ENCODE measurements around the gene DDX51.

The DDX51 gene

DNA sequence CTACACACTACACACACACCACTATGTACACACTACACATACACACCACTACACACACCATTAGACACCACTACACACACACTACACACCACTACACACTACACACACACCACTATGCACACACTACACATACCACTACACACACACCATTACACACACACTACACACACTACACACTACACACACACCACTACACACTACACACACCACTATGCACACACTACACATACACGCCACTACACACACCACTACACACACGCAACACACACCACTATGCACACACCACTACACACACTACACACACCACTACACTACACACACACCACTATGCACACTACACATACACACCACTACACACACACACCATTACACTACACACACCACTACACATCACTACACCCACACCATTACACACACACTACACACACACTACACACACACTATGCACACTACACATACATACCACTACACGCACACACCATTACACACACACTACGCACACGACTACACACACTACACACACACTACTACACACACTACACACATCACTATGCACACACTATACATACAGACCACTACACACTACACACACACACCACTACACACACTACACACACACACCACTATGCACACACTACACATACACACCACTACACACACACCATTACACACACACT, 13.8 kb upstream of the DDX51 start:
- Histone ChIP-seq H3K27me3 (ENCODE audit: control insufficient read depth, insufficient read depth, low read length) (peaks cover 24% of the 10 kb centered on the region; the same call in 1 of the 2 replicates), H3K4me3 (ENCODE audit: low read depth, low read length) (no peak overlapping the region), H3K9ac (ENCODE audit: low read length) (no peak overlapping the region), H3K4me1 (ENCODE audit: control insufficient read depth, insufficient read depth, low read length) (peaks cover 5% of the 10 kb centered on the region; the same call in 1 of the 2 replicates), H3K27ac (ENCODE audit: low read depth, low read length) (no peak overlapping the region), H3K36me3 (ENCODE audit: control insufficient read depth, insufficient read depth, low read length) (peaks cover 25% of the 10 kb centered on the region), H3K9me3 (ENCODE audit: control insufficient read depth, insufficient read depth, low read depth, low read length) (peaks cover 22% of the 10 kb centered on the region)

DNA sequence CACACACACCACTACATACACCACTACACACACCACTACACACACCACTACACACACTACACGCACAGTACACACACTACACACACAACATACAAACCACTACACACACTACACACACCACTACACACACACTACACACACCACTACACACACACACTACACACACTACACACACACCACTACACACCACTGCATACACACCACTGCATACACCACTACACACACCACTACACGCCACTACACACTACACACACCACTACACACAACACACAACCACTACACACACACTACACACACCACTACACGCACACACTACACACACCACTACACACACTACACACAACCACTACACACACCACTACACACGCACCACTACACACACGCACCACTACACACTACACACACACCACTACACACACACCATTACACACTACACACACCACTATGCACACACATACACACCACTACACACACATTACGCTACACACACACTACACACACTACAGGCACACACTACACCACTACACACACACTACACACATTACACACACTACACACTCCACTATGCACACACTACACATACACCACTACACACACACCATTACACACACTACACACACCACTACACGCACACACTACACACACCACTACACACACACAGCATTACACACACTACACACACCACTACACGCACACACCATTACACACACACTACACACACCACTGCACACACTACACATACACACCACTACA, 12.6 kb upstream of the DDX51 start:
- Histone ChIP-seq H3K27me3 (ENCODE audit: control insufficient read depth, insufficient read depth, low read length) (peaks cover 13% of the 10 kb centered on the region; the same call in 1 of the 2 replicates), H3K27ac (ENCODE audit: low read depth, low read length) (no peak overlapping the region), H3K36me3 (ENCODE audit: control insufficient read depth, insufficient read depth, low read length) (peaks cover 34% of the 10 kb centered on the region), H3K4me3 (ENCODE audit: low read depth, low read length) (no peak overlapping the region), H3K9ac (ENCODE audit: low read length) (no peak overlapping the region), H3K4me1 (ENCODE audit: control insufficient read depth, insufficient read depth, low read length) (peaks cover 5% of the 10 kb centered on the region; the same call in 1 of the 2 replicates), H3K9me3 (ENCODE audit: control insufficient read depth, insufficient read depth, low read depth, low read length) (peaks cover 22% of the 10 kb centered on the region)

DNA sequence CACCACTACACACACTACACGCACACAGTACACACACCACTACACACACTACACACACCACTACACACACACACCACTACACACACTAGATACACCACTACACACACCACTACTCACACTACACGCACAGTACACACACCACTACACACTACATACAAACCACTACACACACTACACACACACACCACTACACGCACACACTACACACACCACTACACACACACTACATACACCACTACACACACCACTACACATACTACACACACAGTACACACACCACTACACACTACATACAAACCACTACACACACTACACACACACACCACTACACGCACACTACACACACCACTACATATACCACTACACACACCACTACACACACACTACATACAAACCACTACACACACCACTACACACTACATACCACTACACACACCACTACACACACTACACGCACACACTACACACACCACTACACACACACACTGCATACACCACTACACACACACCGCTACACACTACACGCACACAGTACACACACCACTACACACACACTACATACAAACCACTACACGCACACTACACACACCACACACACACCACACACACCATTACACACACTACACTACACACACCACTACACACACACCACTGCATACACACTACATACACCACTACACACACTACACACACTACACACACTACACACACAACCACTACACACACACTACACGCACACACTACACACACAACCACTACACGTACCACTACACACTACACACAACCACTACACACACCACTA, 11.9 kb upstream of the DDX51 start:
- Histone ChIP-seq H3K36me3 (ENCODE audit: control insufficient read depth, insufficient read depth, low read length) (peaks cover 42% of the 10 kb centered on the region), H3K9ac (ENCODE audit: low read length) (no peak overlapping the region), H3K27ac (ENCODE audit: low read depth, low read length) (no peak overlapping the region), H3K27me3 (ENCODE audit: control insufficient read depth, insufficient read depth, low read length) (peaks cover 5% of the 10 kb centered on the region; the same call in 1 of the 2 replicates), H3K4me1 (ENCODE audit: control insufficient read depth, insufficient read depth, low read length) (peaks cover 5% of the 10 kb centered on the region; the same call in 1 of the 2 replicates), H3K9me3 (ENCODE audit: control insufficient read depth, insufficient read depth, low read depth, low read length) (peaks cover 22% of the 10 kb centered on the region), H3K4me3 (ENCODE audit: low read depth, low read length) (no peak overlapping the region)

DNA sequence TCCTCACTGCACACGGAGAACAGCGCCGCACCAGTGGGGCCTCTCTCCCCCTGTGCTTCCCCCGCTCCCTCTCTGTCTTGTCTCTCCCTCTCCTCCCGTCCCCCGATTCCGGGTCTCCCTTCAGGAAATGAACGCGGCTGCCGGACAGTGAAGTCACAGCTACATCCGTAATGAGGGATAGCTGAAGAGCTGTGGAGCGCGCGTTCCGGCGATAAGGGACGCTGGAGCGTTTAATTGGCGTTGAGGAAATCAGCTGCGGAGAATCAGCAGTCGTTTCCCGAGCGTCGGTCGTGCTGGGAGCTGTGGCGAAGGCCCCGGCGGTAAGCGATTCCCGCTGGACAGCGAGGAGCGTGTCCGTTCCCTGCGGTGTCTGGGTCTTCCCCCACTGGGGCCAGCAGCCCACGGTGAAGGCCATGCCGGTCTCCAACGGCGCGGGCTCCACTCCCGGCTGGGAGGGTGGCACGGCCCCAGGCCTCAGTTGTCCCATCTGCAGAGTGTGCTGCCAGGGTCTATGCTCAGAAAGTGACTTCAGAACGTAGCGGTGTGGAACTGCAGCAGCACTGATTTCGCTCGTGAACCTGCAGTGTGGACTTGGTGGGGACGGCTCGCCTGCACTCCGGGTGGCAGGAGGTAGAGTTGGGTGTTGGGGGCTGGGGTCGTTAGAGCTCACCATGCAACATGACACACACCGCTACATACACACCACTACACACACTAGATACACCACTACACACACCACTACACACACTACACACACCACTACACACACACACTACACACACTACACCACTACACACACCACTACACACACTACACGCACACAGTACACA, 11.0 kb upstream of the DDX51 start:
- Histone ChIP-seq H3K9ac (ENCODE audit: low read length) (no peak overlapping the region), H3K4me3 (ENCODE audit: low read depth, low read length) (no peak overlapping the region), H3K9me3 (ENCODE audit: control insufficient read depth, insufficient read depth, low read depth, low read length) (peaks cover 22% of the 10 kb centered on the region), H3K27me3 (ENCODE audit: control insufficient read depth, insufficient read depth, low read length) (no peaks in the 10 kb centered on the region), H3K4me1 (ENCODE audit: control insufficient read depth, insufficient read depth, low read length) (peaks cover 5% of the 10 kb centered on the region; the same call in 1 of the 2 replicates), H3K36me3 (ENCODE audit: control insufficient read depth, insufficient read depth, low read length) (peaks cover 45% of the 10 kb centered on the region), H3K27ac (ENCODE audit: low read depth, low read length) (no peak overlapping the region)

DNA sequence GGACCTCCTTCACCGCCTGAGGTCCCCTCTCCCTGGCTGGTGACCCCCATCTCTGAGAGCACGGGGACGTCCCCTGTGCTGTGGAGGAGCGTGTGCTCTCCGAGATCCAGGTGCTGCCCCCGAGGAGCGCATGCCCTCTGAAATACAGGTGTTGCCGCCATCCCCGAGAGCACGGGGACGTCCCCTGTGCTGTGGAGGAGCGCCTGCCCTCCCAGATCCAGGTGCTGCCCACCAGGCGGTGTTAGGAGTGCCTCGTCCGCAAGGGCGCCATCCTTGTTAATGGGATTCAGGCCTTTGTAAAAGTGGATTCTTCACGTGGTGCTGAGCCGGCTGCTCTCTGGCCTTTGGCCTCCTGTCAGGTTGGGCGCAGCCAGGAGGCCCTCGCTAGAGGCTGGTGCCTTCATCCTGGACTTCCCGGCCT, 10.2 kb upstream of the DDX51 start:
- Histone ChIP-seq H3K36me3 (ENCODE audit: control insufficient read depth, insufficient read depth, low read length) (peaks cover 45% of the 10 kb centered on the region), H3K9ac (ENCODE audit: low read length) (no peak overlapping the region), H3K27me3 (ENCODE audit: control insufficient read depth, insufficient read depth, low read length) (no peaks in the 10 kb centered on the region)

DNA sequence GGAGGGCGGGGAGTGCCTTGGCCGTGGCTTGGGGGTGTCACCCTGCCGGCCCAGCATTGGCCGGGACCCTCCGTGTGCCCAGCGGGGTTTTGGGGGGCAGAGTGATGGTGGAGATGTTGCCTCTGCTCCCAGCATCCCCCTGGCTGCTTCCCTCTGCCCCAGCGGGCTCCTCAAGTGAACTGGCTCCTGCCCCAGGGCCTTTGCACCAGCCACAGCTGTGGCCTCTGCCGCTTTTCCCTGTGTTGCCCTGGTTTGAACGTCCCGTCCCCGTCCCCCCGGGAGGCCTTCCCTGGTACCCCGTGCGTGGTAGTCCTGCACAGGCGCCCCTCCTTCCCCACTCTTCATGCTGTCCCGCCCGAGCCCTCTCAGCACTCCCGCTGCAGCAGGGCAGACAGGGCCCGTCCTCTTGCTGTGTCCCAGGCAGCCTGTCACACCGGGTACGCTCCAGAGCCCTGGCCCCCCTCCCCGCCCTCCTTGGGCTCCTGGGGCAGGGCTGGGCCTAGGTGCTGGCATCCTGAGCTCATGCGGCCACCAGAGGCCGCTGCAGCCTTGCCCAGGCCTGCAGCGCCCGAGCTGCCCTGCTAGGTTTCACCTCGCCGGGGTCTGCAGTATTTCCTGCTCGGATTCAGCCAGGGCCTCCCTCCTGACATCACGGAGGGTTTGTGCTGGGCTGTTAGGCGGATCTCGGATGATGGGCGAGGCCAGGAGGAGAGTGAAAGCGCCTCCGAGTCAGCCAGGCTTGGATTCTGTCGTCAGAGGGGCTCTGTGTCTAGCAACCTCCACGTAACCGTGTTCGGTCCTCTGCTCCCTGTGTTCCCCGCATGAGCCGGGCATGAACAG, 9.6 kb upstream of the DDX51 start:
- Histone ChIP-seq H3K9me3 (ENCODE audit: control insufficient read depth, insufficient read depth, low read depth, low read length) (peaks cover 22% of the 10 kb centered on the region), H3K4me3 (ENCODE audit: low read depth, low read length) (no peak overlapping the region), H3K36me3 (ENCODE audit: control insufficient read depth, insufficient read depth, low read length) (peaks cover 45% of the 10 kb centered on the region), H3K27ac (ENCODE audit: low read depth, low read length) (no peak overlapping the region), H3K4me1 (ENCODE audit: control insufficient read depth, insufficient read depth, low read length) (peaks cover 5% of the 10 kb centered on the region; the same call in 1 of the 2 replicates), H3K27me3 (ENCODE audit: control insufficient read depth, insufficient read depth, low read length) (no peaks in the 10 kb centered on the region), H3K9ac (ENCODE audit: low read length) (no peak overlapping the region)

More for the DNA sequence above, 10.2 kb upstream of the DDX51 start:
- Histone ChIP-seq H3K27ac (ENCODE audit: low read depth, low read length) (no peak overlapping the region), H3K4me3 (ENCODE audit: low read depth, low read length) (no peak overlapping the region), H3K4me1 (ENCODE audit: control insufficient read depth, insufficient read depth, low read length) (peaks cover 5% of the 10 kb centered on the region; the same call in 1 of the 2 replicates), H3K9me3 (ENCODE audit: control insufficient read depth, insufficient read depth, low read depth, low read length) (peaks cover 22% of the 10 kb centered on the region)

DNA sequence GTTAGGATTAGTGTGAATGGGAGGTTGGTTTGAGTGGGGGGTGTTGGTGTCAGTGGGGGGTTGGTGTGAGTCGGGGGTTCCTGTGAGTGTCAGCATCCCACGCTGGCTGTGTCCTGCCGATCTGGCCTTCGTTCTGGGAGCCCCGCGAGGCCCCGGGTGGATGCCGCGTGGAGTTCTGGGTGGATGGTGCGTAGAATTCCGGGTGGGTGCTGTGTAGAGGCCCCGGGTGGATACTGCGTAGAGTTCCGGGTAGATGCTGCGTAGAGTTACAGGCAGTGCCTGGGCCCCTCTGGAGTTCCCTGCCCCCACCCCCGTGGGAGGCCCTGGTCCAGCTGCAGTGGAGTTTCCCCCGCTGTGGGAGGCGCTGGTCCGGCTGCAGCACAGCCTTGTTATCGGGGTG, 8.8 kb upstream of the DDX51 start:
- Histone ChIP-seq H3K9me3 (ENCODE audit: control insufficient read depth, insufficient read depth, low read depth, low read length) (peaks cover 21% of the 10 kb centered on the region), H3K9ac (ENCODE audit: low read length) (no peak overlapping the region), H3K27ac (ENCODE audit: low read depth, low read length) (no peak overlapping the region), H3K4me3 (ENCODE audit: low read depth, low read length) (no peak overlapping the region), H3K36me3 (ENCODE audit: control insufficient read depth, insufficient read depth, low read length) (peaks cover 47% of the 10 kb centered on the region), H3K27me3 (ENCODE audit: control insufficient read depth, insufficient read depth, low read length) (no peaks in the 10 kb centered on the region), H3K4me1 (ENCODE audit: control insufficient read depth, insufficient read depth, low read length) (peaks cover 5% of the 10 kb centered on the region; the same call in 1 of the 2 replicates)

DNA sequence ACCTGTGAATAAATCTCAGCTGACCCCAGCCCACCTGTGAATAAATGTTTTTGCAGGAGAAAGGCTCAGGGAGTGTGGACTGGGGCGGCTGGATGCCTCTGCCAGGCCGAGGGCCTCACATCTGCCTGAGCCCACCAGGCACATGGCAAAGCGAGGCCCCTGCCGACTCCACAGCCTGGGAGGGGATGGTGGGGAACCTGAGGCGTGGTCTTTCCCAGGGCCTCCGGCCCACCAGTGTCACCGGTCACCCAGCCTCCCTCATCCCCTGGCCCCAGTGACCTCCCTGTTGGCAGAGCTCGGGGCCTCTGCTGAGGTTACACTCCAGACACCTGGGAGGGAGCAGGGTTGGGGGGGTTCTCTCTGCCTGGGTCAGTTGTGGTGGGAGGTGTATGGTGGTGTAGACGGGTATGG, 8.3 kb upstream of the DDX51 start:
- no peaks in the 10 kb centered on the region for H3K27me3 ChIP-seq (ENCODE audit: control insufficient read depth, insufficient read depth, low read length)
- peaks cover 15% of the 10 kb centered on the region for H3K9me3 ChIP-seq (ENCODE audit: control insufficient read depth, insufficient read depth, low read depth, low read length)
- peaks cover 47% of the 10 kb centered on the region for H3K36me3 ChIP-seq (ENCODE audit: control insufficient read depth, insufficient read depth, low read length)
- no peak overlapping the region for H3K9ac ChIP-seq (ENCODE audit: low read length)
- H3K4me1 ChIP-seq (ENCODE audit: control insufficient read depth, insufficient read depth, low read length), result peaks cover 5% of the 10 kb centered on the region; the same call in 1 of the 2 replicates
- H3K27ac ChIP-seq (ENCODE audit: low read depth, low read length), result no peak overlapping the region
- no peak overlapping the region for H3K4me3 ChIP-seq (ENCODE audit: low read depth, low read length)

DNA sequence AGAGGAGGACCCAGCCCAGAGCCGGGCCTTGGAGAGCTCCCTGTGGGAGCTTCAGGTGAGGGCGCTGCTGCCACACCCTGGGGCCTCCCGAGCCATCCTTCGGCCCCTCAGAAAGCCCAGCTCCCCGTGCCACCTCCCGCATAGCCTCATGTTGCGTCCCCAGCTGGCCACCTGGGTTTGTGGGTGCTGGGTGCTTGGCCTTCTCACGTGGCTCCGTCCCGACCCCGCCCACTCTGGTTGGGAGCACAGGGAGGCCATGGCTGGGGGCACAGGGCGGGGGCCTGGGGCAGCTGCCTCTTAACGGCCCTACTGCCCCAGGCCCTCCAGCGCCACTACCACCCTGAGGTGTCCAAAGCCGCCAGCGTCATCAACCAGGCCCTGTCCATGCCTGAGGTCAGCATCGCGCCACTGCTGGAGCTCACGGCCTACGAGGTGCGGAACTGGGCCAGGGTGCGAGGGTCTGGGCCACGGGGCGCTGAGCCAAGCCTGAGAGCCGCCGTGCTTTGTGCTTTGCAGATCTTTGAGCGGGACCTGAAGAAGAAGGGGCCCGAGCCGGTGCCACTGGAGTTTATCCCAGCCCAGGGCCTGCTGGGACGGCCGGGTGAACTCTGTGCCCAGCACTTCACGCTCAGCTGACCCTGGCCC, 7.8 kb upstream of the DDX51 start:
- Histone ChIP-seq H3K9me3 (ENCODE audit: control insufficient read depth, insufficient read depth, low read depth, low read length) (peaks cover 11% of the 10 kb centered on the region), H3K36me3 (ENCODE audit: control insufficient read depth, insufficient read depth, low read length) (peaks cover 45% of the 10 kb centered on the region), H3K9ac (ENCODE audit: low read length) (no peak overlapping the region), H3K4me1 (ENCODE audit: control insufficient read depth, insufficient read depth, low read length) (peaks cover 5% of the 10 kb centered on the region; the same call in 1 of the 2 replicates), H3K27me3 (ENCODE audit: control insufficient read depth, insufficient read depth, low read length) (no peaks in the 10 kb centered on the region), H3K4me3 (ENCODE audit: low read depth, low read length) (no peak overlapping the region), H3K27ac (ENCODE audit: low read depth, low read length) (no peak overlapping the region)

Data from HUES6 (cell line).